Liver (tissue), 3 donors: Measurements from ENCODE around the gene FOXN3.

Source experiments
- TAF1 ChIP-seq: conservative IDR thresholded peaks from 2 replicates; pipeline ENCODE4 v1.6.1; 2016; ENCODE audit warnings: antibody characterized with exemption, mild to moderate bottlenecking
- TF ChIP-seq, protein P1 (sequence below): fragments of 150-350 bp; IDR thresholded peaks from 2 replicates; pipeline ENCODE4 v1.5.1; 2017; ENCODE audit warnings: improper control_type of control experiment, low read depth, low read length; ENCODE audit not compliant: missing input control
- donor health status: healthy.
- donor health status: healthy.

GRCh38 chr14:89356927-89357326, 60.1 kb downstream of the FOXN3 start:
- TF ChIP-seq, protein P1, sequence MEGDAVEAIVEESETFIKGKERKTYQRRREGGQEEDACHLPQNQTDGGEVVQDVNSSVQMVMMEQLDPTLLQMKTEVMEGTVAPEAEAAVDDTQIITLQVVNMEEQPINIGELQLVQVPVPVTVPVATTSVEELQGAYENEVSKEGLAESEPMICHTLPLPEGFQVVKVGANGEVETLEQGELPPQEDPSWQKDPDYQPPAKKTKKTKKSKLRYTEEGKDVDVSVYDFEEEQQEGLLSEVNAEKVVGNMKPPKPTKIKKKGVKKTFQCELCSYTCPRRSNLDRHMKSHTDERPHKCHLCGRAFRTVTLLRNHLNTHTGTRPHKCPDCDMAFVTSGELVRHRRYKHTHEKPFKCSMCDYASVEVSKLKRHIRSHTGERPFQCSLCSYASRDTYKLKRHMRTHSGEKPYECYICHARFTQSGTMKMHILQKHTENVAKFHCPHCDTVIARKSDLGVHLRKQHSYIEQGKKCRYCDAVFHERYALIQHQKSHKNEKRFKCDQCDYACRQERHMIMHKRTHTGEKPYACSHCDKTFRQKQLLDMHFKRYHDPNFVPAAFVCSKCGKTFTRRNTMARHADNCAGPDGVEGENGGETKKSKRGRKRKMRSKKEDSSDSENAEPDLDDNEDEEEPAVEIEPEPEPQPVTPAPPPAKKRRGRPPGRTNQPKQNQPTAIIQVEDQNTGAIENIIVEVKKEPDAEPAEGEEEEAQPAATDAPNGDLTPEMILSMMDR, result no peak
- TF ChIP-seq TAF1, result no peak
